ENCODE results near the gene STK10. TPM values are rescaled to one million over a fixed set of nuclear protein-coding genes. Genes with fewer than 3 reads are reported as not detected.

STK10 gene
- total RNA-seq, 1 experiment from 2014 or later, result 22.9 TPM

GRCh38 chr5:172105811-172106210 is 82.2 kb downstream of the STK10 start:
- no peaks in the 10 kb centered on the region for H3K9me3 ChIP-seq (ENCODE audit: control insufficient read depth in 1 of 2, insufficient read depth in 1 of 2, low read depth in 1 of 2, low read length in 2 of 2)
- H3K9ac ChIP-seq (ENCODE audit: low read length), result no peak overlapping the region
- TF ChIP-seq JUND (IDR thresholded peaks at IDR 0.05) (no peak), RAD21 (IDR thresholded peaks at IDR 0.05; ENCODE audit: low read depth) (no peak), CTCF (IDR thresholded peaks at IDR 0.05 in 2 of 3, conservative IDR thresholded peaks at IDR 0.05 in 1 of 3; ENCODE audit: borderline replicate concordance in 1 of 3, insufficient read depth in 1 of 3, low read depth in 2 of 3, low read length in 2 of 3) (no peak), POLR2A (IDR thresholded peaks at IDR 0.05; ENCODE audit: borderline replicate concordance, extremely low read depth, insufficient read depth, insufficient read length) (no peak), EGR1 (IDR thresholded peaks at IDR 0.05; ENCODE audit: low read depth) (no peak), FOSL1 (IDR thresholded peaks at IDR 0.05; ENCODE audit: low read depth) (no peak), SP1 (IDR thresholded peaks at IDR 0.05; ENCODE audit: low read depth) (no peak), ZFX (IDR thresholded peaks at IDR 0.05) (no peak), TCF7L2 (IDR thresholded peaks at IDR 0.05; ENCODE audit: borderline replicate concordance, extremely low read depth, insufficient read depth, insufficient read length) (no peak), EZH2 (IDR thresholded peaks at IDR 0.05) (no peak), POLR2AphosphoS5 (IDR thresholded peaks at IDR 0.05; ENCODE audit: low read depth, low read length) (no peak)

More at GRCh38 chr5:172105811-172106210, 82.2 kb downstream of the STK10 start:
- Histone ChIP-seq H3K4me1 (ENCODE audit: control insufficient read depth in 1 of 2, insufficient read depth in 2 of 2, low read length in 2 of 2) (peaks cover 17 to 38% of the 10 kb centered on the region in 2 experiments), H3K27ac (ENCODE audit: low read depth, low read length) (no peak overlapping the region), H3K9me2 (ENCODE audit: insufficient read depth) (no peaks in the 10 kb centered on the region), H4K20me1 (ENCODE audit: insufficient read depth) (no peaks in the 10 kb centered on the region), H3K27me3 (ENCODE audit: insufficient read depth, low read length) (no peaks in the 10 kb centered on the region), H3K79me2 (ENCODE audit: insufficient read depth, low read length) (no peaks in the 10 kb centered on the region), H3K4me3 (replicated peaks in 1 of 2; ENCODE audit: low read depth in 1 of 2, low read length in 2 of 2) (no peak overlapping the region), H2AFZ (ENCODE audit: low read depth, low read length, poor library complexity, severe bottlenecking) (no peak overlapping the region), H3K36me3 (ENCODE audit: control insufficient read depth in 1 of 2, insufficient read depth in 2 of 2, low read length in 2 of 2) (no peaks in the 10 kb centered on the region; a peak in 1 of 4 replicates), H3K4me2 (ENCODE audit: low read length) (no peak overlapping the region)
- ChIA-PET RAD21 (ENCODE audit: low non-redundant PET in 1 of 2, low total read pairs in 2 of 2, uncharacterized antibody in 2 of 2, unreplicated experiment in 2 of 2) (interaction anchor here in 1 of 2 experiments (0.6 kb wide), 1 partner anchor 76 kb away, joined by 3 read pairs; no protein-coding TSS in a partner anchor), CTCF (interaction anchor here (1.5 kb wide), 1 partner anchor 84 kb away, joined by 4 read pairs; no protein-coding TSS in a partner anchor), POLR2A (no interaction called here)
- intact Hi-C loops (cut with micrococcal nuclease), result loop anchor here (2.0 kb wide), 1 partner anchor 187 kb away; no protein-coding TSS in a partner anchor
- no TSS peak for BruUV-seq (replicated peaks)
- ATAC-seq (no peak), DNase-seq (ENCODE audit: low read depth, low spot score) (no peak)
